ENCODE measurements around the gene TRAF6.
"Not testable (repeated sequence)": the region's sequence is repeated elsewhere in the genome, so short reads cannot be mapped to it uniquely, and the experiment has no call there.

Gene TRAF6

GRCh38 chr11:36488096-36488495, 22.0 kb downstream of the TRAF6 start:
- H3K23ac ChIP-seq (ENCODE audit: low read length) = no peak overlapping the region
- H3K27me3 ChIP-seq (ENCODE audit: insufficient read depth, low read length, poor library complexity) = no peaks in the 10 kb centered on the region
- H3K9ac ChIP-seq (ENCODE audit: low read length) = no peak overlapping the region
- no peak overlapping the region for H3K4me3 ChIP-seq (ENCODE audit: low read length)
- no peak overlapping the region for H3K27ac ChIP-seq (ENCODE audit: low read depth, low read length)
- no peak overlapping the region for H3K4me2 ChIP-seq (ENCODE audit: low read length)
- H3K4ac ChIP-seq (ENCODE audit: low read depth, low read length) = no peak overlapping the region
- H3K79me1 ChIP-seq (ENCODE audit: low read length) = no peaks in the 10 kb centered on the region
- H2BK120ac ChIP-seq (ENCODE audit: low read depth, low read length) = no peak overlapping the region
- H3K79me2 ChIP-seq (ENCODE audit: control insufficient read depth, insufficient read depth, low read length) = no peaks in the 10 kb centered on the region
- no peak overlapping the region for H3K18ac ChIP-seq (ENCODE audit: low read length)
- no peak overlapping the region for H3K56ac ChIP-seq (ENCODE audit: low read length)
- H4K8ac ChIP-seq (ENCODE audit: low read depth, low read length) = no peak overlapping the region
- no CpG with 5 or more reads among the region's 5 CpGs for WGBS (ENCODE audit: extremely low coverage, insufficient coverage, low lambda C conversion rate)
- H3K36me3 ChIP-seq (ENCODE audit: control insufficient read depth, insufficient read depth, low read length) = peaks cover 2% of the 10 kb centered on the region
- no peak for DNase-seq
- no peak overlapping the region for H2BK15ac ChIP-seq (replicated peaks; ENCODE audit: low read depth)
- H2BK5ac ChIP-seq (ENCODE audit: low read length) = no peak overlapping the region
- no peaks in the 10 kb centered on the region for H3K4me1 ChIP-seq (ENCODE audit: control insufficient read depth, low read depth, low read length)
- H2AK5ac ChIP-seq (ENCODE audit: low read length) = no peak overlapping the region
- no peak overlapping the region for H4K5ac ChIP-seq (ENCODE audit: low read length)

DNA sequence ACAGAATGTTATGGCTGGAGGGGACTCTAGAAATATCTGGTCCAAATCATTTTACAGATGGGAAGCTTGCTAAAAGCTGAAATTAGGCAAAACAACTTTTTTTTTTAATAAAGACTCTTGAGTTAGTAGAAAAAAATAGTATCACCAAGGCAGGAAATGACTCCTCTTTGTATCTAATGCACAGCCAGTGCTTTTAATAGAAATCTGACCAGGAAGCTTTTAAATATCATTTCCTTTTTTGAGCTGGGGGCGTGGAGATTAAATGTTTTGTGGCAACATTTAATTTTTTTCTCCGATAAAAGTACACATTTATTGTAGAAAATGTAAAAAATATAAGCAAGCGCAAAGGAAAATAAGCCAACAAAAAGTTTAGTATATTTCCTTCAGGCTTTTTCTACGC, 22.5 kb downstream of the TRAF6 start:
- no peak overlapping the region for H3K4me2 ChIP-seq (ENCODE audit: low read length)

GRCh38 chr11:36485298-36486002, 24.6 kb downstream of the TRAF6 start:
- no peaks in the 10 kb centered on the region for H3K4me1 ChIP-seq (ENCODE audit: control insufficient read depth, low read depth, low read length)
- no peak overlapping the region for H3K4me3 ChIP-seq (ENCODE audit: low read length)
- H2BK15ac ChIP-seq (replicated peaks; ENCODE audit: low read depth) = no peak overlapping the region
- H3K23ac ChIP-seq (ENCODE audit: low read length) = no peak overlapping the region
- no peak overlapping the region for H3K9ac ChIP-seq (ENCODE audit: low read length)
- H3K36me3 ChIP-seq (ENCODE audit: control insufficient read depth, insufficient read depth, low read length) = peaks cover 2% of the 10 kb centered on the region
- H3K4ac ChIP-seq (ENCODE audit: low read depth, low read length) = no peak overlapping the region
- H4K5ac ChIP-seq (ENCODE audit: low read length) = no peak overlapping the region
- no peak overlapping the region for H3K56ac ChIP-seq (ENCODE audit: low read length)
- no peak overlapping the region for H3K18ac ChIP-seq (ENCODE audit: low read length)
- DNase-seq = no peak
- H2BK5ac ChIP-seq (ENCODE audit: low read length) = no peak overlapping the region
- H3K79me2 ChIP-seq (ENCODE audit: control insufficient read depth, insufficient read depth, low read length) = no peaks in the 10 kb centered on the region
- H3K27me3 ChIP-seq (ENCODE audit: insufficient read depth, low read length, poor library complexity) = no peaks in the 10 kb centered on the region
- H3K27ac ChIP-seq (ENCODE audit: low read depth, low read length) = no peak overlapping the region
- H4K8ac ChIP-seq (ENCODE audit: low read depth, low read length) = no peak overlapping the region
- no peak overlapping the region for H3K4me2 ChIP-seq (ENCODE audit: low read length)
- H3K79me1 ChIP-seq (ENCODE audit: low read length) = no peaks in the 10 kb centered on the region
- no peak overlapping the region for H2AK5ac ChIP-seq (ENCODE audit: low read length)
- WGBS (ENCODE audit: extremely low coverage, insufficient coverage, low lambda C conversion rate) = no CpG with 5 or more reads among the region's 6 CpGs
- no peak overlapping the region for H2BK120ac ChIP-seq (ENCODE audit: low read depth, low read length)

More for the DNA sequence above, 22.5 kb downstream of the TRAF6 start:
- Histone ChIP-seq H2BK120ac (ENCODE audit: low read depth, low read length) (no peak overlapping the region), H3K23ac (ENCODE audit: low read length) (no peak overlapping the region), H2BK5ac (ENCODE audit: low read length) (no peak overlapping the region), H3K79me1 (ENCODE audit: low read length) (no peaks in the 10 kb centered on the region), H3K27ac (ENCODE audit: low read depth, low read length) (no peak overlapping the region), H3K4me3 (ENCODE audit: low read length) (no peak overlapping the region), H3K27me3 (ENCODE audit: insufficient read depth, low read length, poor library complexity) (no peaks in the 10 kb centered on the region), H3K56ac (ENCODE audit: low read length) (no peak overlapping the region), H3K9ac (ENCODE audit: low read length) (no peak overlapping the region), H3K36me3 (ENCODE audit: control insufficient read depth, insufficient read depth, low read length) (peaks cover 2% of the 10 kb centered on the region), H3K18ac (ENCODE audit: low read length) (no peak overlapping the region), H4K8ac (ENCODE audit: low read depth, low read length) (no peak overlapping the region), H2AK5ac (ENCODE audit: low read length) (no peak overlapping the region), H3K79me2 (ENCODE audit: control insufficient read depth, insufficient read depth, low read length) (no peaks in the 10 kb centered on the region), H3K4me1 (ENCODE audit: control insufficient read depth, low read depth, low read length) (no peaks in the 10 kb centered on the region), H2BK15ac (replicated peaks; ENCODE audit: low read depth) (no peak overlapping the region), H3K4ac (ENCODE audit: low read depth, low read length) (no peak overlapping the region), H4K5ac (ENCODE audit: low read length) (no peak overlapping the region)
- no CpG with 5 or more reads among the region's 4 CpGs for WGBS (ENCODE audit: extremely low coverage, insufficient coverage, low lambda C conversion rate)
- no peak for DNase-seq

DNA sequence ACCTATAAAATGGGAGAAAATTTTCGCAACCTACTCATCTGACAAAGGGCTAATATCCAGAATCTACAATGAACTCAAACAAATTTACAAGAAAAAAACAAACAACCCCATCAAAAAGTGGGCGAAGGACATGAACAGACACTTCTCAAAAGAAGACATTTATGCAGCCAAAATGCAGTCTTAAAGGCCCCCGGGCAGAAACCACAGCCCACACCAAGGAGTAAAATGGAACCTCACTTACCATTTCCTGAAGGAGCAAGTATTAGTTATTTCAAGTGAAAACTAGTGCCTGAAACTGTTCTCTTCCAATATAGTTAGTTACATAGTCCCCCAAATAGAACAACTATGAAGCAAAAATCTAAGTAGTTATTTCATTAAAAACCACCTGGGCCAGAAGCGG, 27.0 kb downstream of the TRAF6 start:
- H3K23ac ChIP-seq (ENCODE audit: low read length); H3K79me2 ChIP-seq (ENCODE audit: control insufficient read depth, insufficient read depth, low read length); H2AK5ac ChIP-seq (ENCODE audit: low read length); H3K79me1 ChIP-seq (ENCODE audit: low read length); H4K8ac ChIP-seq (ENCODE audit: low read depth, low read length); H3K4me1 ChIP-seq (ENCODE audit: control insufficient read depth, low read depth, low read length); H3K9ac ChIP-seq (ENCODE audit: low read length); H2BK5ac ChIP-seq (ENCODE audit: low read length); H3K18ac ChIP-seq (ENCODE audit: low read length); H3K27me3 ChIP-seq (ENCODE audit: insufficient read depth, low read length, poor library complexity); H2BK120ac ChIP-seq (ENCODE audit: low read depth, low read length); H3K4ac ChIP-seq (ENCODE audit: low read depth, low read length); DNase-seq; H3K4me2 ChIP-seq (ENCODE audit: low read length); H3K4me3 ChIP-seq (ENCODE audit: low read length); H3K56ac ChIP-seq (ENCODE audit: low read length); H3K27ac ChIP-seq (ENCODE audit: low read depth, low read length); H3K36me3 ChIP-seq (ENCODE audit: control insufficient read depth, insufficient read depth, low read length); H4K5ac ChIP-seq (ENCODE audit: low read length); H2BK15ac ChIP-seq (replicated peaks; ENCODE audit: low read depth): not testable (repeated sequence)
- no CpG with 5 or more reads among the region's 4 CpGs for WGBS (ENCODE audit: extremely low coverage, insufficient coverage, low lambda C conversion rate)

- H4K5ac ChIP-seq (ENCODE audit: low read length) = no peak overlapping the region
- H3K27ac ChIP-seq (ENCODE audit: low read depth, low read length) = no peak overlapping the region
- no peaks in the 10 kb centered on the region for H3K79me1 ChIP-seq (ENCODE audit: low read length)
- H3K18ac ChIP-seq (ENCODE audit: low read length) = no peak overlapping the region
- no peaks in the 10 kb centered on the region for H3K79me2 ChIP-seq (ENCODE audit: control insufficient read depth, insufficient read depth, low read length)
- no peak overlapping the region for H2AK5ac ChIP-seq (ENCODE audit: low read length)
- H3K9ac ChIP-seq (ENCODE audit: low read length) = no peak overlapping the region
- H3K4me2 ChIP-seq (ENCODE audit: low read length) = no peak overlapping the region
- no peak overlapping the region for H4K8ac ChIP-seq (ENCODE audit: low read depth, low read length)
- no peak overlapping the region for H3K4me3 ChIP-seq (ENCODE audit: low read length)
- no peak for DNase-seq
- peaks cover 2% of the 10 kb centered on the region for H3K36me3 ChIP-seq (ENCODE audit: control insufficient read depth, insufficient read depth, low read length)
- H3K27me3 ChIP-seq (ENCODE audit: insufficient read depth, low read length, poor library complexity) = no peaks in the 10 kb centered on the region
- H2BK15ac ChIP-seq (replicated peaks; ENCODE audit: low read depth) = no peak overlapping the region
- no peaks in the 10 kb centered on the region for H3K4me1 ChIP-seq (ENCODE audit: control insufficient read depth, low read depth, low read length)
- H2BK120ac ChIP-seq (ENCODE audit: low read depth, low read length) = no peak overlapping the region
- no peak overlapping the region for H3K23ac ChIP-seq (ENCODE audit: low read length)
- H2BK5ac ChIP-seq (ENCODE audit: low read length) = no peak overlapping the region
- H3K56ac ChIP-seq (ENCODE audit: low read length) = no peak overlapping the region
- no peak overlapping the region for H3K4ac ChIP-seq (ENCODE audit: low read depth, low read length)
Measured at GRCh38 chr11:36480833-36481232, 29.2 kb downstream of the TRAF6 start.

GRCh38 chr11:36478700-36479329, 31.3 kb downstream of the TRAF6 start:
- no peak overlapping the region for H3K9ac ChIP-seq (ENCODE audit: low read length)
- WGBS (ENCODE audit: extremely low coverage, insufficient coverage, low lambda C conversion rate) = no CpG with 5 or more reads among the region's 2 CpGs

More at GRCh38 chr11:36478700-36479329, 31.3 kb downstream of the TRAF6 start:
- Histone ChIP-seq H3K18ac (ENCODE audit: low read length) (no peak overlapping the region), H2BK5ac (ENCODE audit: low read length) (no peak overlapping the region), H4K5ac (ENCODE audit: low read length) (no peak overlapping the region), H3K36me3 (ENCODE audit: control insufficient read depth, insufficient read depth, low read length) (no peaks in the 10 kb centered on the region), H3K23ac (ENCODE audit: low read length) (no peak overlapping the region), H3K4ac (ENCODE audit: low read depth, low read length) (no peak overlapping the region), H3K4me2 (ENCODE audit: low read length) (no peak overlapping the region), H2AK5ac (ENCODE audit: low read length) (no peak overlapping the region), H3K4me3 (ENCODE audit: low read length) (no peak overlapping the region), H3K4me1 (ENCODE audit: control insufficient read depth, low read depth, low read length) (no peaks in the 10 kb centered on the region), H4K8ac (ENCODE audit: low read depth, low read length) (no peak overlapping the region), H3K27ac (ENCODE audit: low read depth, low read length) (no peak overlapping the region), H3K79me1 (ENCODE audit: low read length) (no peaks in the 10 kb centered on the region), H3K79me2 (ENCODE audit: control insufficient read depth, insufficient read depth, low read length) (no peaks in the 10 kb centered on the region), H2BK120ac (ENCODE audit: low read depth, low read length) (no peak overlapping the region), H2BK15ac (replicated peaks; ENCODE audit: low read depth) (no peak overlapping the region), H3K27me3 (ENCODE audit: insufficient read depth, low read length, poor library complexity) (no peaks in the 10 kb centered on the region), H3K56ac (ENCODE audit: low read length) (no peak overlapping the region)
- DNase-seq = peak; percentile 64
